Ectodermal cell (in vitro differentiated cells): Measurements from ENCODE around the gene XDH.

Experiments
- H3K27ac ChIP-seq: 2 replicates; pipeline ENCODE4 v1.7.0; 2013; ENCODE audit warnings: mild to moderate bottlenecking, low read depth, low read length; ENCODE audit not compliant: insufficient read depth, poor library complexity, severe bottlenecking
- H3K27me3 ChIP-seq: 2 replicates; pipeline ENCODE4 v1.7.0; 2013; ENCODE audit warnings: mild to moderate bottlenecking, low read length; ENCODE audit not compliant: insufficient read depth, control insufficient read depth, poor library complexity, severe bottlenecking
- H3K36me3 ChIP-seq: one replicate; pipeline ENCODE4 v1.7.0; 2013; ENCODE audit warnings: low read length; ENCODE audit not compliant: control insufficient read depth, insufficient read depth
- H3K4me1 ChIP-seq: one replicate; pipeline ENCODE4 v1.7.0; 2013; ENCODE audit warnings: low read length; ENCODE audit not compliant: control insufficient read depth, insufficient read depth
- H3K4me3 ChIP-seq: 2 replicates; pipeline ENCODE4 v1.7.0; 2013; ENCODE audit warnings: low read depth, low read length, control low read depth; ENCODE audit not compliant: insufficient read depth
- H3K9me3 ChIP-seq: 2 replicates; pipeline ENCODE4 v1.7.0; 2013; ENCODE audit warnings: mild to moderate bottlenecking, low read length, moderate library complexity; ENCODE audit not compliant: control insufficient read depth
- WGBS, 2 experiments: methylation state at CpG; one replicate each; pipeline ENCODE4 v1.1.7; 2013; ENCODE audit warnings: missing lambda C conversion rate in 2 of 2; 5-methylcytosine and 5-hydroxymethylcytosine counted together

Gene XDH

DNA sequence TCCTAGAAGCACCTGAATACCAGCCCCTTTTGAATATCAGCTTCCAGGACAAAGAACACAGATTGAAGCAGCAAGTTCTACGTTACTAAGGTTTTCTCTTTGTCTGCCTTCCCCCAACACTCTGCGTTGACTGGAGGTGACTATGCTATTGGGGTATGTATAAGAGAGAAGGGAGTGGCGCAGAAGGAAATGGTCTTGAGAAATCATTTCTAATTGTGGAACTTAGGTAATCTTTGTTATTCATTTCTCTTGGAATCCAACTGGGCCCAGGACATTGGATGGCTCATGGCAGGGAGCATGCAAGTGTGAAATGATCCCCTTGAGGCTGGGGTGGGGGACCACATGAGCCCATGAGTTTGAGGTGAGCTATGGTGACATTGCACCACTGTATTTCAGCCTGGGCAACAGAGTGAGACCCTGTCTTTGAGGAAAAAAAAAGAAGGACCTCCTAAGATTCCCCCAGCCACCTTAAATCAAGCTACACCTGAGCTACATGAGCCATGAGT lies 29.7 kb downstream of the XDH start:
- no peaks in the 10 kb centered on the region for H3K9me3 ChIP-seq
- no peaks in the 10 kb centered on the region for H3K27me3 ChIP-seq
- H3K4me3 ChIP-seq = no peak overlapping the region
- WGBS, 2 experiments = 86 to 90% methylated on average over 3 of the region's 3 CpGs
- H3K4me1 ChIP-seq = no peaks in the 10 kb centered on the region
- H3K36me3 ChIP-seq = no peaks in the 10 kb centered on the region
- no peak overlapping the region for H3K27ac ChIP-seq

DNA sequence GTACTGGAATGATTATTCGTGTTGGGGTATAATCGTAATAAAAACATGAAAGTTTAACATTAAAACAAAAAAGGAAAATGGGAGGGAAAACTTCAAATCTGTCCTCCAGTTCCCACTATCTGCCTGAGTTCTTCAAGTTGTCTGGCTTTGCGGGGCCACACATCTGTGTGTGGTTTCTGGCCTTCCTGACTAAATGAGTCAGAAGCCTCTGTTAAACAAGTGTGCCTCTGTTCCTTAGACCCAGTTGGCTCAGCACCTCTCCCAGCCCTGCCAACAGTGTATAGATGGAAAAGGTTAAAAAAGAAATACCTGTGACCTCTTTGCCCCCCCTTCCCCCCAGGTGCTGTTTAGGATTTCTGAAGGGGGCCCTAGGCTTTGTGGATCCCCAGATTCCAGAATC lies 30.2 kb downstream of the XDH start:
- Histone ChIP-seq H3K4me1 (no peaks in the 10 kb centered on the region), H3K27me3 (no peaks in the 10 kb centered on the region), H3K9me3 (no peaks in the 10 kb centered on the region), H3K27ac (no peak overlapping the region), H3K36me3 (no peaks in the 10 kb centered on the region), H3K4me3 (no peak overlapping the region)
- 95 to 99% methylated on average over 3 of the region's 3 CpGs for WGBS, 2 experiments

DNA sequence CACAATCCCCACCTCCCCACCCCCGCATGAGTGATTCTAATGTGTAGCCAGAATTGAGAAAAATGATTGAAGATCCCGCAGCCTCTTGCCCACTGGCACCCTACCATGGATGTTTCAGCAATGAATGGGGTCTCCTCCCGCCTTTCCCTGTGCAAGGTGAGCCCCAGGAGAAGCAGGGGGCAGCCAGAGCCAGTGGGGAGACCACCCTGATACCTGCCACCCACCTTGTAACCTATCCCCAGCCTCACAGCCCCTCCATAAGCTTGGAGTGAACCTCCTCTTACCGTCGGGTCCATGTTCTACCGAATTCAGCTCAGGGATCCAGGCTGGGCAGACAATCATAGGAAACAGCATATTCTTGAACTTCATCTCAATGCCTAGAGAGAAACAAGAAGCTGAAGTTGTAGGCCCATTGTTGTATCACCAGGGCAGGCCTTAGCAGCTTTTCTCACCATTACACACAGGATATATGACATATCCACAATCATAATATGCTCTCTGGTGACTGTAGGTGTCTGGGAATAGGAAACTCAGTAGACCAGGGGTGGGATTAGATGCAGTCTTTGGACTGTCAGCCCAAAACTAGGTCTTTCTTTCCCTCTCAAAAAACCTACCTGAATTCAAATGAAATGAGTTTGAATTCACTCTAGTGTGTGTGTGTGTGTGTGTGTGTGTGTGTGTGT lies 30.9 kb downstream of the XDH start:
- Histone ChIP-seq H3K36me3 (no peaks in the 10 kb centered on the region), H3K4me1 (no peaks in the 10 kb centered on the region), H3K27ac (no peak overlapping the region), H3K4me3 (no peak overlapping the region), H3K27me3 (no peaks in the 10 kb centered on the region), H3K9me3 (no peaks in the 10 kb centered on the region)
- WGBS, 2 experiments = 86% methylated on average over 6 of the region's 6 CpGs

DNA sequence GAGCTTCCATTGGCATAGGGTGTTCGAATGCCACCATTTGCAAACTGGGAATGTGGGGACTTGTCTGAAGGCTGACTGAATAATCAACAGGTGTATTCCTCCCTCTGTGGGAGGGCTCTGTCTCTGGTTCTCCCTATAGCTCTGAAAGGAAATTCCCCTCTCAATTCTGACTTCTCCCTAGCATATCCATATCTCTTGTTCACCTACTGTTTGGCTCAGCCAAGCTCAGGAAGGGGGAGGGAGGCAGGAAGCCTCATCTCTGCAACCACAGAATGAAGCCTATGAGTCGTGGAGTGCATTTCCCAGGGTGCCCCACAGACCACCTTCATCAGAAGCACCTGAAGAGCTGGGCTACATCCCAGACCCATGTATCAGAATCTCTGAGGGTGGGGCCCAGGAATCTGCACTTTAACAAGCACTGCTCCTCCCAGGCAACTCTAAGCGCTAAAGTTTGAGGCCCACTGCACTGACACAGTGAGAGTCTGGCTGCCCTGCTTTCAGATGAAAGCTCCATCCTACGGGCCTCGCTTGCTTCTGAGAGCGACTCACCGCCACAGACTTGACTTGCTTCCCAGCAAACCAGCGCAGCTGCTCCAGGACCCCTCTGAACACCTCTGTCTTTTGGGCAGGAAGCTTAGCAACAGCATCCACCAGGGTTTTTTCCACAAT lies 32.0 kb downstream of the XDH start:
- WGBS, 2 experiments = 84 to 87% methylated on average over 8 of the region's 8 CpGs
- Histone ChIP-seq H3K36me3 (no peaks in the 10 kb centered on the region), H3K27ac (no peak overlapping the region), H3K4me3 (no peak overlapping the region), H3K27me3 (no peaks in the 10 kb centered on the region), H3K9me3 (no peaks in the 10 kb centered on the region), H3K4me1 (no peaks in the 10 kb centered on the region)

DNA sequence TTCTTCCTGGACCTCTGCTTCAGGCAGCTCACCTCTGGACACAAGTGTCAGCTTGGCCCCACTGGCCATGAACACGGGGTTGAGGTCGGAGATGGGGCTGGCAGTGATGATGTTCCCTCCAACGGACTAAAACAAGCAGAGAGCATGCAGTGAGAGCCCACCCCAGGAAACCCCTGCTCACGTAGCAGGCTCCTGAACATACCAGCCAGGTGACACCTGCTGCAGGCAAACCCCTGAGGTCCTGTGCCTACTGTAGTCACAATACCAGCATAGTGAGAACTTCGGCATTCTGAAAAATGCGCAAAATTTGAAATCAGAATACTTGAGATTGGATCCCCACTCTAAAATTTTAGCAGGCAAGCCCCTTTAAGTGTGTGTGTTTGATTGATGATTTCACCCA lies 32.9 kb downstream of the XDH start:
- Histone ChIP-seq H3K9me3 (no peaks in the 10 kb centered on the region), H3K4me1 (no peaks in the 10 kb centered on the region), H3K27me3 (no peaks in the 10 kb centered on the region), H3K4me3 (no peak overlapping the region), H3K36me3 (no peaks in the 10 kb centered on the region), H3K27ac (no peak overlapping the region)
- WGBS, 2 experiments = 92 to 93% methylated on average over 6 of the region's 6 CpGs

DNA sequence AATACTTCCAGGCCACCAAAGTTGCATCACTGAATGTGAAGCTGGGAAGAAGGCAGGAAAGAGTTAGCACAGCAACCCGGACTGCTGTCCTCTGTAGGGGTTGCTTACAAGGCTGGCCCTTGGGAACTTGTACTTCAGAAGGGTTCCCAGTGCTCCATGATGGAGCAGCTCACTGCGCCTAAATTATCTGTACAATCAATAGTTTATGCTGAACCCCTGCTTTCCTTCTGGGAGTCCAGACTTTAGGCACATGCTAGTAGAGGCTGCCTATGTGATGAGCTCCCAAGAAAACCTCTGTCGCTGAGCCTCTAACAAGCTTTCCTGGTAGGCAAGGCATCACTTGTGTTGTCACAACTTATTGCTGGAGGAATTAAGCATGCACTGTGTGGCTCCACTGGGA lies 34.3 kb downstream of the XDH start:
- Histone ChIP-seq H3K4me3 (no peak overlapping the region), H3K4me1 (no peaks in the 10 kb centered on the region), H3K9me3 (no peaks in the 10 kb centered on the region), H3K27me3 (no peaks in the 10 kb centered on the region), H3K27ac (no peak overlapping the region), H3K36me3 (no peaks in the 10 kb centered on the region)
- WGBS, 2 experiments = 93 to 96% methylated on average over 3 of the region's 3 CpGs

DNA sequence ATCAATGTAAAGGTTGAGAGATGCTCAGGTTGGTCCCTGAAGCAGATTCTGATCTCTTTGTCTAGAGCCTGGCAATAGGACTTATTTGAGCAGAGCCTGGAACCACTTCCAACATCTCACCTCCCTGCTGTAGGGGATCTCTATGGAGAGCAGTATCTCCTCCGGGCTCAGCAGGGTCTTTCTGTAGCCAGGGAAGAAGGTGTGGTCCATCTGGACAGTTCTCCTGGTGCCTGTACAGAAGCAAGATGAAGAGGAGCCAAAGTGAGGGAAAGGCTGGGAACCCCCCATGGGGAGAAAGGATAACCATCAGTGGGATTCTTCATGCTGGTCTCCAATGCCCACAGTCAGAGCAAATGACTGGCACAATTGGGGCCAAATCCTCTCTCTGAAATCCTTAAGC lies 34.8 kb downstream of the XDH start:
- Histone ChIP-seq H3K4me1 (no peaks in the 10 kb centered on the region), H3K4me3 (no peak overlapping the region), H3K9me3 (no peaks in the 10 kb centered on the region), H3K36me3 (no peaks in the 10 kb centered on the region), H3K27me3 (no peaks in the 10 kb centered on the region), H3K27ac (no peak overlapping the region)
- WGBS, 2 experiments = 91 to 94% methylated on average over 1 of the region's 1 CpG

DNA sequence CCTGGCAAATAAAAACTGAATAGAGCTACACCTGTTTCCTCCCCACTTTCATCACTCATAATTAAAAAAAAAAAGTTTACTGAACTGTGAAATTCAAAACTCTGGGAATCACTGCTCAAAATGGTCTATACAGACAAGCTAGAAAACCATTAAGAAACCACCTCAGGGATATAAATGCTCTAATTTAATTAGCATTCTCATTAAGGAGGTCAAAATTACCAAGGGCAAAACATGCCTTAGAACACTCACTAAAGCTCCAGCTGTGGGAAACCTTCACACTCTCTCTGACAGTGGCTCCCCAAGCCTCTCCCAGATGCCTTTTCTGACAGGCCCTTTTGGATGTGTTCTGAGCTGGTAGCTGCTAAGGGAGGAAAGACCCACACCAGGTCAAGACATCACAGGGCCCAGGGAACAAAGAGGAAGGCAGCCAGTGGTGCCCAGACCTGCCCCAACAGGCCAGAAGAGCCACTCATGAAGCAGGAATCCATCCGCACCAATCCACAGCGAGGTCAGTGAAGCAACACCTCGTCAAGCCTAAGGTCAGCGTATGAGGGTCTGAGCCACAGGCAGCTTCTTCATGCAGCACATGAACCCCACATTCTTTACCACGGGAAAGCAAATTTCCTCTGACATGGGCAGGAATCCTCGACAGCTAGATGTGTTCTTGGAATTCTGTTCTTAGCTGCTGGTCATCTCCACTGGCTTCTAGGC lies 35.6 kb downstream of the XDH start:
- H3K36me3 ChIP-seq = no peaks in the 10 kb centered on the region
- no peak overlapping the region for H3K27ac ChIP-seq
- H3K27me3 ChIP-seq = no peaks in the 10 kb centered on the region
- no peak overlapping the region for H3K4me3 ChIP-seq
- WGBS, 2 experiments = 87 to 90% methylated on average over 6 of the region's 6 CpGs
- no peaks in the 10 kb centered on the region for H3K4me1 ChIP-seq
- H3K9me3 ChIP-seq = no peaks in the 10 kb centered on the region

DNA sequence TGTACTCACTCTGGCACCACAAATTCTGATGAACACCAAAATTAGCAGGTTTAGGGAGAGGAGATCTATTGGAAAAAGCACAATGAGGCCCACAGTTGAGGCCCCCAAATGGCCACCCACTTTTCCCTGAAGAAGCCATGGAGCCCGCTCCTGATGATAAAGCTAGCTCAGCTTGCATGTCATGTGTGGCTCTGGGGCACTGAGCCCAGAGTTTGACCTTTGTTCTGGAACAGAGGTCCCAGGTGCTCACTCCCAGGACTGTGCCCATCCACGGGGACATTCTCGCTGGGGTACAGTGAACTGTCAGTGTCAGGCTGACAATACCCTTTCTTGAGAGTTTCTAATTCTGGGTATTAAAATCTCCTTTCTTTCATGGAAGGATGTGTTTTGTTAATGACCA lies 36.2 kb downstream of the XDH start:
- WGBS, 2 experiments = 97 to 98% methylated on average over 3 of the region's 3 CpGs
- H3K27me3 ChIP-seq = no peaks in the 10 kb centered on the region
- H3K4me3 ChIP-seq = no peak overlapping the region
- H3K27ac ChIP-seq = no peak overlapping the region
- no peaks in the 10 kb centered on the region for H3K4me1 ChIP-seq
- H3K36me3 ChIP-seq = no peaks in the 10 kb centered on the region
- H3K9me3 ChIP-seq = no peaks in the 10 kb centered on the region

DNA sequence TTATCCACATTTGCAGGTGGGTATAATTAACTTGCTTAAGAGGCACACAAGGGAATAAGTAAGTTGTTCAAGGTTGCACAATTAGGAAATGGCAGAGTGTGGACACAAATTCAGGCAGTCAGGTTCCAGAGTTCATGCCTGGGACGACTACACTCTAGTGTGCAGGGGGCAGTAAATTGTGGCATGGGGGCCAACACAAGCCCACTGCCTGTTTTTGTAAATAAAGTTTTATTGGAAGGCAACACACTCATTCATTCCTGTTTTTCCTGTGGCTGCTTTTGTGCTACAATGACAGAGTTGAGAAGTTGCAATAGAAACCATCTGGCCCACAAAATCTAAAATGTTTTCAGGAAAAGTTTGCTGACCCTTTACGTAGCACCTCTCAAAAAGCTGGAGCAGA lies 41.4 kb downstream of the XDH start:
- H3K36me3 ChIP-seq = no peaks in the 10 kb centered on the region
- no peak overlapping the region for H3K27ac ChIP-seq
- WGBS, 2 experiments = 89 to 94% methylated on average over 2 of the region's 2 CpGs
- no peaks in the 10 kb centered on the region for H3K4me1 ChIP-seq
- H3K27me3 ChIP-seq = no peaks in the 10 kb centered on the region
- no peaks in the 10 kb centered on the region for H3K9me3 ChIP-seq
- no peak overlapping the region for H3K4me3 ChIP-seq
